SK-N-SH treated with all-trans-retinoic acid at 6 μM for 48 hours (cell line): ENCODE measurements around the gene RUNDC3A.

Source experiments
- ATAC-seq: fragments of 200-7000 bp; cut with Tn5 transposase; 3 replicates; pipeline ENCODE4 v1.9.1; 2020; ENCODE audit warnings: mild to moderate bottlenecking, moderate library complexity
- ARNTL ChIP-seq: fragments of 450-650 bp; formaldehyde crosslinking; IDR thresholded peaks from 2 replicates; pipeline ENCODE4 v1.5.0; 2020; ENCODE audit warnings: low read depth, mild to moderate bottlenecking, moderate library complexity, borderline replicate concordance
- BACH2 ChIP-seq: fragments of 250-450 bp; sonication (Bioruptor Pico); IDR thresholded peaks from 2 replicates; pipeline ENCODE4 v1.9.0; 2021; ENCODE audit warnings: mild to moderate bottlenecking, borderline replicate concordance
- CREB5 ChIP-seq: fragments of 250-450 bp; sonication (Bioruptor Pico); IDR thresholded peaks from 2 replicates; pipeline ENCODE4 v1.5.1; 2020; ENCODE audit warnings: low read depth, mild to moderate bottlenecking, moderate library complexity
- CSDC2 ChIP-seq: fragments of 250-450 bp; sonication (Bioruptor Pico); IDR thresholded peaks from 2 replicates; pipeline ENCODE4 v1.5.0; 2020; ENCODE audit warnings: mild to moderate bottlenecking, moderate library complexity
- CSRNP3 ChIP-seq: fragments of 250-450 bp; sonication (Bioruptor Pico); IDR thresholded peaks from 2 replicates; pipeline ENCODE4 v1.5.1; 2021; ENCODE audit warnings: mild to moderate bottlenecking, moderate library complexity
- GLIS3 ChIP-seq: fragments of 250-450 bp; sonication (Bioruptor Pico); IDR thresholded peaks from 2 replicates; pipeline ENCODE4 v1.5.0; 2020; ENCODE audit warnings: mild to moderate bottlenecking, moderate library complexity
- OSR1 ChIP-seq: fragments of 250-450 bp; sonication (Bioruptor Pico); IDR thresholded peaks from 2 replicates; pipeline ENCODE4 v1.8.0; 2022; ENCODE audit warnings: moderate library complexity, mild to moderate bottlenecking, inconsistent platforms
- PATZ1 ChIP-seq: fragments of 250-450 bp; sonication (Bioruptor Pico); IDR thresholded peaks from 2 replicates; pipeline ENCODE4 v1.8.0; 2020; ENCODE audit warnings: mild to moderate bottlenecking, moderate library complexity, borderline replicate concordance
- POU6F1 ChIP-seq: fragments of 250-450 bp; sonication (Bioruptor Pico); IDR thresholded peaks from 2 replicates; pipeline ENCODE4 v1.8.0; 2021; ENCODE audit warnings: low read depth, mild to moderate bottlenecking, moderate library complexity, borderline replicate concordance
- PPARA ChIP-seq: fragments of 250-450 bp; sonication (Bioruptor Pico); IDR thresholded peaks from 2 replicates; pipeline ENCODE4 v1.5.0; 2020; ENCODE audit warnings: mild to moderate bottlenecking, borderline replicate concordance
- RARB ChIP-seq: fragments of 250-450 bp; sonication (Bioruptor Pico); IDR thresholded peaks from 2 replicates; pipeline ENCODE4 v1.8.0; 2021; ENCODE audit warnings: mild to moderate bottlenecking, moderate library complexity
- SNAI2 ChIP-seq: fragments of 250-450 bp; sonication (Bioruptor Pico); IDR thresholded peaks from 2 replicates; pipeline ENCODE4 v1.5.0; 2020; ENCODE audit warnings: mild to moderate bottlenecking, moderate library complexity
- TCF4 ChIP-seq: fragments of 250-450 bp; sonication (Bioruptor Pico); IDR thresholded peaks from 2 replicates; pipeline ENCODE4 v1.8.0; 2021; ENCODE audit warnings: mild to moderate bottlenecking, moderate library complexity, borderline replicate concordance
- TOX ChIP-seq: fragments of 250-450 bp; sonication (Bioruptor Pico); IDR thresholded peaks from 2 replicates; pipeline ENCODE4 v1.8.0; 2021; ENCODE audit warnings: mild to moderate bottlenecking, moderate library complexity, borderline replicate concordance
- TSHZ2 ChIP-seq: fragments of 250-450 bp; sonication (Bioruptor Pico); IDR thresholded peaks from 2 replicates; pipeline ENCODE4 v1.5.0; 2020; ENCODE audit warnings: mild to moderate bottlenecking, moderate library complexity
- ZFP30 ChIP-seq: fragments of 450-650 bp; formaldehyde crosslinking; IDR thresholded peaks from 2 replicates; pipeline ENCODE4 v1.5.0; 2022; ENCODE audit warnings: mild to moderate bottlenecking, moderate library complexity
- ZNF565 ChIP-seq: fragments of 450-650 bp; formaldehyde crosslinking; conservative IDR thresholded peaks from 2 replicates; pipeline ENCODE4 v1.5.0; 2020; ENCODE audit warnings: low read depth, mild to moderate bottlenecking, moderate library complexity
- ZNF8 ChIP-seq: fragments of 450-650 bp; formaldehyde crosslinking; IDR thresholded peaks from 2 replicates; pipeline ENCODE4 v1.5.0; 2020; ENCODE audit warnings: mild to moderate bottlenecking, moderate library complexity

Gene RUNDC3A

GRCh38 chr17:44318077-44318892 lies 9.9 kb downstream of the RUNDC3A start:
- no peak; the same call in 2 of the 3 replicates for ATAC-seq
- TF ChIP-seq SNAI2 (CRISPR knock-in tag) = no peak
- no peak for TF ChIP-seq CSDC2 (CRISPR knock-in tag)
- TF ChIP-seq ZNF8 = no peak
- TF ChIP-seq PPARA = no peak
- no peak for TF ChIP-seq ZNF565 (CRISPR knock-in tag)
- no peak for TF ChIP-seq RARB (CRISPR knock-in tag)
- no peak for TF ChIP-seq CSRNP3 (CRISPR knock-in tag)
- no peak for TF ChIP-seq PATZ1

GRCh38 chr17:44320066-44320465 lies 11.7 kb downstream of the RUNDC3A start:
- no peak for ATAC-seq
- TF ChIP-seq POU6F1 (CRISPR knock-in tag) (no peak), BACH2 (CRISPR knock-in tag) (no peak), TOX (CRISPR knock-in tag) (no peak), OSR1 (CRISPR knock-in tag) (no peak), ZNF565 (CRISPR knock-in tag) (no peak), ZFP30 (CRISPR knock-in tag) (no peak), TCF4 (CRISPR knock-in tag) (no peak), ARNTL (CRISPR knock-in tag) (no peak), TSHZ2 (no peak), PATZ1 (no peak), GLIS3 (CRISPR knock-in tag) (no peak)

GRCh38 chr17:44321246-44322120 lies 13.1 kb downstream of the RUNDC3A start:
- ATAC-seq = no peak
- TF ChIP-seq PATZ1 = no peak
- no peak for TF ChIP-seq CREB5 (CRISPR knock-in tag)
- no peak for TF ChIP-seq TCF4 (CRISPR knock-in tag)
- TF ChIP-seq CSRNP3 (CRISPR knock-in tag) = no peak
- TF ChIP-seq SNAI2 (CRISPR knock-in tag) = no peak
- no peak for TF ChIP-seq OSR1 (CRISPR knock-in tag)
